Pulmonary artery endothelial cell (primary cell): Measurements from ENCODE around the gene MCFD2. TPM values are rescaled to one million over a fixed set of nuclear protein-coding genes. Genes with fewer than 3 reads are reported as not detected.
"Not testable (repeated sequence)": the region's sequence is repeated elsewhere in the genome, so short reads cannot be mapped to it uniquely, and the experiment has no call there.

ENCODE experiments used
- DNase-seq: peaks from one replicate; pipeline ENCODE4 v3.0.0-alpha.2; 2011; ENCODE audit warnings: low read depth, low spot score
- total RNA-seq: library from RNA; depleted of rRNA; stranded (reverse); fragments of >200 nt; gene quantifications from 2 replicates; pipeline ENCODE4 v1.2.3, GENCODE V29; 2014

Gene MCFD2
- total RNA-seq, 1 donor from 2014 or later: 231 TPM

- not testable (repeated sequence) for DNase-seq
Measured at GRCh38 chr2:46904908-46905678, 10.5 kb downstream of the MCFD2 start.

GRCh38 chr2:46902980-46903379, 12.6 kb downstream of the MCFD2 start:
- DNase-seq: not testable (repeated sequence)

GRCh38 chr2:46902465-46902864, 13.1 kb downstream of the MCFD2 start:
- DNase-seq: no peak

- no peak for DNase-seq
Measured at GRCh38 chr2:46901611-46902010, 14.0 kb downstream of the MCFD2 start.

GRCh38 chr2:46900381-46900780, 15.2 kb downstream of the MCFD2 start:
- no peak for DNase-seq

- no peak for DNase-seq
Measured at GRCh38 chr2:46899053-46899452, 16.6 kb downstream of the MCFD2 start.

- no peak for DNase-seq
Measured at GRCh38 chr2:46898024-46898423, 17.6 kb downstream of the MCFD2 start.

- no peak for DNase-seq
Measured at GRCh38 chr2:46893269-46893939, 22.2 kb downstream of the MCFD2 start.

- no peak for DNase-seq
Measured at GRCh38 chr2:46891956-46892553, 23.6 kb downstream of the MCFD2 start.

- no peak for DNase-seq
Measured at GRCh38 chr2:46888421-46888952, 27.1 kb downstream of the MCFD2 start.

GRCh38 chr2:46887028-46887885, 28.3 kb downstream of the MCFD2 start:
- no peak for DNase-seq

GRCh38 chr2:46886268-46887027, 29.2 kb downstream of the MCFD2 start:
- DNase-seq: no peak

GRCh38 chr2:46885376-46885775, 30.2 kb downstream of the MCFD2 start:
- no peak for DNase-seq

- DNase-seq: no peak
Measured at GRCh38 chr2:46879511-46879910, 36.1 kb downstream of the MCFD2 start.

- peak; percentile 39 for DNase-seq
Measured at GRCh38 chr2:46878886-46879285, 36.7 kb downstream of the MCFD2 start.

GRCh38 chr2:46878240-46878877, 37.2 kb downstream of the MCFD2 start:
- no peak for DNase-seq

GRCh38 chr2:46877619-46878113, 37.9 kb downstream of the MCFD2 start:
- DNase-seq: no peak

GRCh38 chr2:46876741-46877384, 38.7 kb downstream of the MCFD2 start:
- no peak for DNase-seq

- DNase-seq: not testable (repeated sequence)
Measured at GRCh38 chr2:46875962-46876689, 39.5 kb downstream of the MCFD2 start.
